HepG2 (cell line): ENCODE data around the gene PLCL1. TPM values are rescaled to one million over a fixed set of nuclear protein-coding genes. Genes with fewer than 3 reads are reported as not detected.

ENCODE experiments used
- ATAC-seq: fragments of 200-7000 bp; cut with Tn5 transposase; 3 replicates; pipeline ENCODE4 v1.9.1; 2020; ENCODE audit warnings: mild to moderate bottlenecking, moderate library complexity
- BruUV-seq: library from RNA; stranded (reverse); fragments of 400-500 nt; replicated peaks from 2 replicates; lab custom pipeline; 2021; lab: Mats Ljungman, UMichigan
- CTCF ChIA-PET: fragments of 300-600 bp; formaldehyde crosslinking; extraction: SDS; loops from one replicate; lab custom pipeline; 2021; ENCODE audit warnings: low total read pairs, inconsistent platforms, low intra/inter-chr PET ratio; lab: Yijun Ruan, JAX
- POLR2A ChIA-PET: fragments of 350-600 bp; sonication (Branson Sonifier 250); formaldehyde crosslinking; loops from one replicate; lab custom pipeline; 2020; ENCODE audit warnings: antibody characterized with exemption, inconsistent platforms; lab: Yijun Ruan, JAX
- DNase-seq: peaks from one replicate; pipeline ENCODE4 v3.0.0-alpha.2; 2015; ENCODE audit warnings: low spot score
- FAIRE-seq: peaks from 3 replicates; lab custom pipeline; 2011; peaks lifted over from hg19 to GRCh38; lab: Jason Lieb, UNC
- H2AFZ ChIP-seq: one replicate; pipeline ENCODE4 v1.6.1; 2011; ENCODE audit warnings: low read length, inconsistent platforms
- H3K27ac ChIP-seq: fragments of 300-600 bp; 3 replicates; pipeline ENCODE4 v1.8.0; 2011; ENCODE audit warnings: mixed run types, mild to moderate bottlenecking, mixed read lengths, low read length, inconsistent platforms; ENCODE audit not compliant: insufficient read depth; ENCODE audit errors: extremely low read length
- H3K27me3 ChIP-seq, 2 experiments: fragments of 200-600 bp in 1 of 2; 2 replicates in 1 of 2; 3 replicates in 1 of 2; pipeline versions ENCODE4 v1.6.0 to v1.8.0; 2011; ENCODE audit warnings: low read length in 2 of 2, mild to moderate bottlenecking in 2 of 2, moderate library complexity in 2 of 2, inconsistent platforms in 1 of 2; ENCODE audit not compliant: insufficient read depth in 2 of 2, control insufficient read depth in 1 of 2
- H3K36me3 ChIP-seq, 2 experiments: fragments of 200-600 bp in 1 of 2; replicated peaks in 1 of 2; 2 replicates in 1 of 2; 3 replicates in 1 of 2; pipeline versions ENCODE4 v1.5.1 to v1.8.0; 2011; ENCODE audit warnings: low read length in 2 of 2, inconsistent platforms in 1 of 2; ENCODE audit not compliant: insufficient read depth in 2 of 2, control insufficient read depth in 1 of 2
- H3K4me1 ChIP-seq: 2 replicates; pipeline ENCODE4 v1.5.1; 2012; ENCODE audit warnings: low read length, inconsistent platforms; ENCODE audit not compliant: insufficient read depth
- H3K4me2 ChIP-seq: 2 replicates; pipeline ENCODE4 v1.6.0; 2011; ENCODE audit warnings: low read depth, low read length, inconsistent platforms
- H3K4me3 ChIP-seq, 3 experiments: fragments of 200-600 bp in 1 of 3; sonication (generic), shearing (Covaris generic) in 1 of 3; replicated peaks in 1 of 3; 2 replicates each; pipeline ENCODE4 v1.5.1; 2011 to 2016; ENCODE audit warnings: low read length in 3 of 3, inconsistent platforms in 2 of 3, low read depth in 2 of 3, mild to moderate bottlenecking in 2 of 3, control low read depth in 1 of 3, mixed read lengths in 1 of 3; ENCODE audit not compliant: insufficient read depth in 1 of 3
- H3K79me2 ChIP-seq: one replicate; pipeline ENCODE4 v1.6.1; 2011; ENCODE audit warnings: low read length, inconsistent platforms; ENCODE audit not compliant: insufficient read depth
- H3K9ac ChIP-seq: 2 replicates; pipeline ENCODE4 v1.6.0; 2011; ENCODE audit warnings: mild to moderate bottlenecking, low read depth, low read length, inconsistent platforms; ENCODE audit not compliant: insufficient read depth
- H3K9me3 ChIP-seq: 2 replicates; pipeline ENCODE4 v1.5.1; 2012; ENCODE audit warnings: mild to moderate bottlenecking, low read length
- H4K20me1 ChIP-seq: 2 replicates; pipeline ENCODE4 v1.6.0; 2011; ENCODE audit warnings: inconsistent platforms, mild to moderate bottlenecking, low read length, moderate library complexity; ENCODE audit not compliant: insufficient read depth
- ATF1 ChIP-seq: IDR thresholded peaks from 2 replicates; pipeline ENCODE4 v1.6.1; 2016; ENCODE audit warnings: mild to moderate bottlenecking, control low read depth
- GPN1 ChIP-seq: sonication (generic); formaldehyde crosslinking; IDR thresholded peaks from 2 replicates; pipeline ENCODE4 v1.5.1; 2020; ENCODE audit warnings: missing genetic modification reagents, borderline replicate concordance
- SAP130 ChIP-seq: IDR thresholded peaks from 2 replicates; pipeline ENCODE4 v1.6.1; 2016; ENCODE audit warnings: low read depth
- ZNF296 ChIP-seq: sonication (generic); formaldehyde crosslinking; conservative IDR thresholded peaks from 2 replicates; pipeline ENCODE4 v1.5.0; 2020; ENCODE audit warnings: mild to moderate bottlenecking, missing genetic modification reagents
- ZNF749 ChIP-seq: sonication (generic); formaldehyde crosslinking; IDR thresholded peaks from 2 replicates; pipeline ENCODE4 v1.8.0; 2022; ENCODE audit warnings: mild to moderate bottlenecking, missing genetic modification reagents, moderate library complexity, borderline replicate concordance
- WGBS: methylation state at CpG from one replicate; pipeline ENCODE4 v1.1.6; 2017; ENCODE audit warnings: low lambda C conversion rate; 5-methylcytosine and 5-hydroxymethylcytosine counted together
- in situ Hi-C: cut with HindIII; loops from 2 replicates; pipeline ENCODE4 v1.10.0; 2017; ENCODE audit warnings: low pct_unique_long_range_greater_than_20kb; ENCODE audit not compliant: extremely low pct_ligation_motif_present
- intact Hi-C: fragments of 100-400 bp; cut with micrococcal nuclease; formaldehyde crosslinking; loops from one replicate; pipeline ENCODE4 v1.10.0; 2022; ENCODE audit not compliant: unreplicated experiment
- polyA plus RNA-seq, 8 experiments: library from polyadenylated mRNA; depleted of rRNA in 3 of 8; stranded (reverse) in 7 of 8; unstranded in 1 of 8; fragments of >200 nt; fragmentation: Illumina TruSeq in 4 of 8; extraction: Trizol in 4 of 8; gene quantifications; 2 replicates each; pipeline versions ENCODE4 v1.2.1 to v1.2.3, GENCODE V29; 2011 to 2016; ENCODE audit warnings: low read depth in 4 of 8, missing spikeins in 1 of 8, mixed read lengths in 1 of 8; ENCODE audit not compliant: insufficient read depth in 1 of 8
- total RNA-seq, 5 experiments: library from RNA; depleted of rRNA; stranded (reverse); fragments of >200 nt; fragmentation: Illumina TruSeq; extraction: Trizol; gene quantifications; 2 replicates each; pipeline ENCODE4 v1.2.3, GENCODE V29; 2016; ENCODE audit warnings: low read depth in 1 of 5
- TF ChIP-seq, protein P1 (sequence below): sonication (generic); formaldehyde crosslinking; IDR thresholded peaks from 2 replicates; pipeline ENCODE4 v1.9.0; 2022; ENCODE audit warnings: missing genetic modification reagents, mild to moderate bottlenecking, borderline replicate concordance
- TF ChIP-seq, protein P2 (sequence below): sonication (generic); formaldehyde crosslinking; IDR thresholded peaks from 2 replicates; pipeline ENCODE4 v1.4.0; 2020; ENCODE audit warnings: mild to moderate bottlenecking, missing genetic modification reagents

The PLCL1 gene
- total and polyA plus RNA-seq, 2 of the 13 experiments (the other 11 are each of a cell fraction or from before 2014, with no cell fraction given): not detected

DNA sequence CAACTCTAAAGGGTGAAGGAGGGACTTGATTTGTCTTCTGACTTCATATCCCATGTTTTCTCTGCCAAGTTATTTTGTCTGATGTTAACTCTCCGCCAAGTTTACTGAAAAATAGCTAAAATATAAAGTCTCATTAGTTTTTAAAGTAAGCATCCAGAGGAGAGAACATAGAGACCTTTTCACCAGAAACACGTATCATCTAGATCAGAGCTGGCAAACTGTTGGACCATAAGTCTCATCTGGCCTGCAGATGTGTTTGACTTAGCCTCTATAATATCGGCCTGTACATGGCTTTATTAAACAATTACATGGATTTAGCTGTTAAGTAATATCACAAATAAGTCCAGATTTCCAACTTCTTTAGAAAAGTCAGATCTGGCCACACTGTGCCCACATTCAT, 182.6 kb downstream of the PLCL1 start:
- TF ChIP-seq ZNF296 (CRISPR knock-in tag) (no peak), ATF1 (no peak), SAP130 (CRISPR knock-in tag) (no peak), ZNF749 (CRISPR knock-in tag) (no peak), GPN1 (no peak)
- TF ChIP-seq, protein P1, sequence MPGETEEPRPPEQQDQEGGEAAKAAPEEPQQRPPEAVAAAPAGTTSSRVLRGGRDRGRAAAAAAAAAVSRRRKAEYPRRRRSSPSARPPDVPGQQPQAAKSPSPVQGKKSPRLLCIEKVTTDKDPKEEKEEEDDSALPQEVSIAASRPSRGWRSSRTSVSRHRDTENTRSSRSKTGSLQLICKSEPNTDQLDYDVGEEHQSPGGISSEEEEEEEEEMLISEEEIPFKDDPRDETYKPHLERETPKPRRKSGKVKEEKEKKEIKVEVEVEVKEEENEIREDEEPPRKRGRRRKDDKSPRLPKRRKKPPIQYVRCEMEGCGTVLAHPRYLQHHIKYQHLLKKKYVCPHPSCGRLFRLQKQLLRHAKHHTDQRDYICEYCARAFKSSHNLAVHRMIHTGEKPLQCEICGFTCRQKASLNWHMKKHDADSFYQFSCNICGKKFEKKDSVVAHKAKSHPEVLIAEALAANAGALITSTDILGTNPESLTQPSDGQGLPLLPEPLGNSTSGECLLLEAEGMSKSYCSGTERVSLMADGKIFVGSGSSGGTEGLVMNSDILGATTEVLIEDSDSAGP (CRISPR knock-in tag): no peak
- TF ChIP-seq, protein P2, sequence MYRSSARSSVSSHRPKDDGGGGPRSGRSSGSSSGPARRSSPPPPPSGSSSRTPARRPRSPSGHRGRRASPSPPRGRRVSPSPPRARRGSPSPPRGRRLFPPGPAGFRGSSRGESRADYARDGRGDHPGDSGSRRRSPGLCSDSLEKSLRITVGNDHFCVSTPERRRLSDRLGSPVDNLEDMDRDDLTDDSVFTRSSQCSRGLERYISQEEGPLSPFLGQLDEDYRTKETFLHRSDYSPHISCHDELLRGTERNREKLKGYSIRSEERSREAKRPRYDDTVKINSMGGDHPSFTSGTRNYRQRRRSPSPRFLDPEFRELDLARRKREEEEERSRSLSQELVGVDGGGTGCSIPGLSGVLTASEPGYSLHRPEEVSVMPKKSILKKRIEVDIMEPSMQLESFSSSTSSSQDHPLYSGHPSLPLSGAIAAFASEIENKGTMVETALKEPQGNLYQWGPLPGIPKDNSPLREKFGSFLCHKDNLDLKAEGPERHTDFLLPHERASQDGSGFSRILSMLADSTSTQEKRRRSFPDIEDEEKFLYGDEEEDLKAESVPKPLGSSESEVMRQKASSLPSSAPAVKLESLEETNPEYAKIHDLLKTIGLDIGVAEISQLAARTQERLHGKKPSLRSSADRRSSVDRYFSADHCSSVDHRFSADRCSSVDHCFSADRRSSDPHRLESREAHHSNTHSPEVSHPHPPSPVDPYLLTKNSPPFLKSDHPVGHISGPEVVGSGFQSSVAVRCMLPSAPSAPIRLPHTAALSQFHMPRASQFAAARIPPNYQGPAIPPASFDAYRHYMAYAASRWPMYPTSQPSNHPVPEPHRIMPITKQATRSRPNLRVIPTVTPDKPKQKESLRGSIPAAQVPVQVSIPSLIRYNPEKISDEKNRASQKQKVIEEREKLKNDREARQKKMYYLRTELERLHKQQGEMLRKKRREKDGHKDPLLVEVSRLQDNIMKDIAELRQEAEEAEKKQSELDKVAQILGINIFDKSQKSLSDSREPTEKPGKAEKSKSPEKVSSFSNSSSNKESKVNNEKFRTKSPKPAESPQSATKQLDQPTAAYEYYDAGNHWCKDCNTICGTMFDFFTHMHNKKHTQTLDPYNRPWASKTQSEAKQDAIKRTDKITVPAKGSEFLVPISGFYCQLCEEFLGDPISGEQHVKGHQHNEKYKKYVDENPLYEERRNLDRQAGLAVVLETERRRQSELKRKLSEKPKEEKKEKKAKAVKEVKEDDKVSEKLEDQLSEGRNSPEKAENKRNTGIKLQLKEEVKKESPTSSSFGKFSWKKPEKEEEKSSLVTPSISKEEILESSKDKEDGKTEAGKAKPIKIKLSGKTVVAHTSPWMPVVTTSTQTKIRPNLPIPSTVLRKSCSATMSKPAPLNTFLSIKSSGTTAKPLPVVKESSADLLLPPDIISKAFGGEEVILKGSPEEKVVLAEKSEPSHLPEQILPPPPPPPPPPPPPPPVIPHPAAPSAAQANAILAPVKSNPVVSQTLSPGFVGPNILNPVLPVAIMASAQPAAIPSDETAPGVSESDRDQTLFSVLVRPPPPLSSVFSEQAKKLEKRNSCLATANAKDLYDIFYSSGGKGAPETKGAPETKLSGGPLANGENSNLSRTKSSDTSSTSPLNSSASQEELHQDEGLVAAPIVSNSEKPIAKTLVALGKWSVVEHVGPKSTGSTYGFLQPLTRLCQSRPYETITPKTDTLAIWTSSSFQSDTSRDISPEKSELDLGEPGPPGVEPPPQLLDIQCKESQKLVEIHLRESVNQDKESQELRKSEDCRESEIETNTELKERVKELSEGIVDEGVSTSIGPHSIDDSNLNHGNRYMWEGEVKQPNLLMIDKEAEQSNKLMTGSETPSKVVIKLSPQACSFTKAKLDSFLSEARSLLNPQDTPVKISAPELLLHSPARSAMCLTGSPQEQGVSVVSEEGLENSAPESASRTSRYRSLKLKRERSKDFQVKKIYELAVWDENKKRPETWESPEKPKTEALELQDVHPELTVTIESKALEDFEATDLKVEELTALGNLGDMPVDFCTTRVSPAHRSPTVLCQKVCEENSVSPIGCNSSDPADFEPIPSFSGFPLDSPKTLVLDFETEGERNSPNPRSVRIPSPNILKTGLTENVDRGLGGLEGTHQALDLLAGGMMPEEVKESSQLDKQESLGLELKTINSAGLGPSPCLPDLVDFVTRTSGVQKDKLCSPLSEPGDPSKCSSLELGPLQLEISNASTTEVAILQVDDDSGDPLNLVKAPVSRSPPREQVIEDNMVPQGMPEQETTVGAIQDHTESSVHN (CRISPR knock-in tag): no peak
- CTCF ChIA-PET: no interaction called here
- DNase-seq: no peak
- Histone ChIP-seq H3K9ac (no peak overlapping the region), H3K4me1 (no peaks in the 10 kb centered on the region), H3K36me3 (no peaks in the 10 kb centered on the region), H3K9me3 (no peaks in the 10 kb centered on the region), H4K20me1 (no peaks in the 10 kb centered on the region), H2AFZ (no peak overlapping the region), H3K4me3 (no peak overlapping the region), H3K27ac (no peak overlapping the region), H3K79me2 (no peaks in the 10 kb centered on the region), H3K27me3 (no peaks in the 10 kb centered on the region), H3K4me2 (no peak overlapping the region)
- POLR2A ChIA-PET: no interaction called here
- no peak for FAIRE-seq
- intact Hi-C loops (no loop called here), in situ Hi-C loops (no loop called here)
- no TSS peak for BruUV-seq
- no peak for ATAC-seq
- 5% methylated on average over 3 of the region's 3 CpGs for WGBS
